ENCODE measurements around the gene SEL1L. TPM values are rescaled to one million over a fixed set of nuclear protein-coding genes. Genes with fewer than 3 reads are reported as not detected.
A peak's percentile ranks its signal among the peaks of the same experiment; 100 is the strongest.
"Not testable (repeated sequence)": the region's sequence is repeated elsewhere in the genome, so short reads cannot be mapped to it uniquely, and the experiment has no call there.

The SEL1L gene
- total RNA-seq, 3 donors from 2014 or later = 55.7 to 72.6 (median 63.1) TPM

GRCh38 chr14:81474685-81475324, 58.8 kb downstream of the SEL1L start:
- no peak for DNase-seq

GRCh38 chr14:81474148-81474492, 59.5 kb downstream of the SEL1L start:
- Mint-ChIP-seq H3K4me3 (peak overlapping the region; percentile 73), H3K9me3 (no peaks in the 10 kb centered on the region), H3K36me3 (ENCODE audit: insufficient read depth) (peaks cover 28% of the 10 kb centered on the region), H3K4me1 (ENCODE audit: low read depth) (peaks cover 43% of the 10 kb centered on the region), H3K27me3 (ENCODE audit: low read depth) (no peaks in the 10 kb centered on the region)
- DNase-seq = no peak
- peak; percentile 76 to 81 for ATAC-seq

More at GRCh38 chr14:81474685-81475324, 58.8 kb downstream of the SEL1L start:
- Mint-ChIP-seq H3K4me3 (peak overlapping the region; percentile 73), H3K9me3 (no peaks in the 10 kb centered on the region), H3K4me1 (ENCODE audit: low read depth) (peaks cover 43% of the 10 kb centered on the region), H3K36me3 (ENCODE audit: insufficient read depth) (peaks cover 33% of the 10 kb centered on the region), H3K27me3 (ENCODE audit: low read depth) (no peaks in the 10 kb centered on the region)
- no peak for ATAC-seq

DNA sequence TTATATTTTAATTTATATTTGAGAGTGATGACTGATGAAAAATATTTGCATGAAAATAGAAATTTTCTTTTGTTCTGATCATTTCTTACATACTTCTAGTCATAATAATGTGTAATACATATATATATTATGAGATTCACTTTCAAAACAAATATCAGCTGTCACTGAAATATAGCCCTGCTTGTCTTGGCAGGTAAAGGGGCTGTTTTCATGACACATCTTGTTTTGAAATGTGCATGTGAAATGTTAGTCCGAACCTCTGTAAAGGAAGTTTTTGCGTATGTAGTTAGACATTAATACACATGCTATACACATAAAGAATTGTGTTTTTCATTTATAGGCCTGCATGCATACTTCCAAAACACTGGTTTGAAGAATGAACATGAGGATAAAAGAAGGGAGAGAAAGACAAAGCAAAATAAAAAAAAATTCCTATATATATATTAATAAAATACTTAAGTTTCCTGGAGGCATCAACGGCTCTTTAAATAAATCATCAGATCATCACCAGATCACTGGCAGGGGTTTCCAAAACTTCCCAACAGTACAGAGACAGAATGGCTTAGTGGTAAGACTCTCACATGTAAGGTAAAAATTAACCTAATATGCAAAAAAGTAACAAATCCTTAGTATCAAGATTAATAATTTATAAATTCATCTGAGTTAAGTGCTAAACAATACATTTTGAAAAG, 60.1 kb downstream of the SEL1L start:
- Mint-ChIP-seq H3K36me3 (ENCODE audit: insufficient read depth) (peaks cover 26% of the 10 kb centered on the region), H3K4me1 (ENCODE audit: low read depth) (peaks cover 43% of the 10 kb centered on the region), H3K9me3 (no peaks in the 10 kb centered on the region), H3K27me3 (ENCODE audit: low read depth) (no peaks in the 10 kb centered on the region), H3K4me3 (peak overlapping the region; percentile 73)
- DNase-seq (no peak), ATAC-seq (no peak)

- H3K4me1 Mint-ChIP-seq (ENCODE audit: low read depth) = peaks cover 43% of the 10 kb centered on the region
- no peaks in the 10 kb centered on the region for H3K27me3 Mint-ChIP-seq (ENCODE audit: low read depth)
- no peaks in the 10 kb centered on the region for H3K9me3 Mint-ChIP-seq
- H3K4me3 Mint-ChIP-seq = no peak overlapping the region
- ATAC-seq (no peak), DNase-seq (no peak)
- H3K36me3 Mint-ChIP-seq (ENCODE audit: insufficient read depth) = peaks cover 21% of the 10 kb centered on the region
These were observed 61.4 kb downstream of the SEL1L start for GRCh38 chr14:81472096-81472800.

DNA sequence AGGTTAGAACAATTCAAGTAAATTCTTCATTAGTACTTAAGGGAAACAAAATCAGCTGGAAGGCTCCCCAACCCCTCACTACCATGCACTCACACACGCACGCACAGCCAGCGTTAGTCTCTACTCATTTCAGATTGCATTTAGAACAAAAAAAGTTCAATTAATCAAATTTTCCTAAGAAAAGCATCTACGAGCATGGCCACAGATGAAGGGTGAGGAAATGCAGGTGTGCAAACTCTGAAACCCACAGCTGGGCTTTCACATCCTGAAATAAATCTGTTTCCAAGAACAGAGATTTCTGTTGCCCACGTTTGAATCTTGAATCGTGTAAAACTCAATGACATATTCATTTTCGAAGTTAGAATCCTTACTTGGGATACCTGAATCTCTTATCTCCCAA, 62.6 kb downstream of the SEL1L start:
- no peaks in the 10 kb centered on the region for H3K27me3 Mint-ChIP-seq (ENCODE audit: low read depth)
- peaks cover 43% of the 10 kb centered on the region for H3K4me1 Mint-ChIP-seq (ENCODE audit: low read depth)
- H3K9me3 Mint-ChIP-seq = no peaks in the 10 kb centered on the region
- no peak overlapping the region for H3K4me3 Mint-ChIP-seq
- DNase-seq = no peak
- peak in 1 of 2 donors; percentile 31 for ATAC-seq
- peaks cover 18% of the 10 kb centered on the region for H3K36me3 Mint-ChIP-seq (ENCODE audit: insufficient read depth)

- not testable (repeated sequence) for H3K27me3 Mint-ChIP-seq (ENCODE audit: low read depth); DNase-seq; H3K4me3 Mint-ChIP-seq; H3K9me3 Mint-ChIP-seq; ATAC-seq
- Mint-ChIP-seq H3K36me3 (ENCODE audit: insufficient read depth) (peaks cover 15% of the 10 kb centered on the region), H3K4me1 (ENCODE audit: low read depth) (peaks cover 41% of the 10 kb centered on the region)
These were observed 63.2 kb downstream of the SEL1L start for GRCh38 chr14:81470557-81470826.

GRCh38 chr14:81466854-81467253, 66.8 kb downstream of the SEL1L start:
- Mint-ChIP-seq H3K27me3 (ENCODE audit: low read depth) (no peaks in the 10 kb centered on the region), H3K4me3 (no peak overlapping the region), H3K4me1 (ENCODE audit: low read depth) (peaks cover 20% of the 10 kb centered on the region), H3K9me3 (no peaks in the 10 kb centered on the region), H3K36me3 (ENCODE audit: insufficient read depth) (no peaks in the 10 kb centered on the region)
- ATAC-seq (no peak), DNase-seq (no peak)

- Mint-ChIP-seq H3K9me3 (no peaks in the 10 kb centered on the region), H3K36me3 (ENCODE audit: insufficient read depth) (no peaks in the 10 kb centered on the region), H3K4me1 (ENCODE audit: low read depth) (peaks cover 12% of the 10 kb centered on the region), H3K27me3 (ENCODE audit: low read depth) (no peaks in the 10 kb centered on the region), H3K4me3 (peak overlapping the region; percentile 54)
- DNase-seq (no peak), ATAC-seq (no peak)
These were observed 68.0 kb downstream of the SEL1L start for GRCh38 chr14:81465507-81466228.

GRCh38 chr14:81465003-81465392, 68.7 kb downstream of the SEL1L start:
- not testable (repeated sequence) for H3K36me3 Mint-ChIP-seq (ENCODE audit: insufficient read depth); H3K9me3 Mint-ChIP-seq; H3K27me3 Mint-ChIP-seq (ENCODE audit: low read depth); ATAC-seq; DNase-seq; H3K4me1 Mint-ChIP-seq (ENCODE audit: low read depth)
- peak overlapping the region; percentile 80 for H3K4me3 Mint-ChIP-seq

DNA sequence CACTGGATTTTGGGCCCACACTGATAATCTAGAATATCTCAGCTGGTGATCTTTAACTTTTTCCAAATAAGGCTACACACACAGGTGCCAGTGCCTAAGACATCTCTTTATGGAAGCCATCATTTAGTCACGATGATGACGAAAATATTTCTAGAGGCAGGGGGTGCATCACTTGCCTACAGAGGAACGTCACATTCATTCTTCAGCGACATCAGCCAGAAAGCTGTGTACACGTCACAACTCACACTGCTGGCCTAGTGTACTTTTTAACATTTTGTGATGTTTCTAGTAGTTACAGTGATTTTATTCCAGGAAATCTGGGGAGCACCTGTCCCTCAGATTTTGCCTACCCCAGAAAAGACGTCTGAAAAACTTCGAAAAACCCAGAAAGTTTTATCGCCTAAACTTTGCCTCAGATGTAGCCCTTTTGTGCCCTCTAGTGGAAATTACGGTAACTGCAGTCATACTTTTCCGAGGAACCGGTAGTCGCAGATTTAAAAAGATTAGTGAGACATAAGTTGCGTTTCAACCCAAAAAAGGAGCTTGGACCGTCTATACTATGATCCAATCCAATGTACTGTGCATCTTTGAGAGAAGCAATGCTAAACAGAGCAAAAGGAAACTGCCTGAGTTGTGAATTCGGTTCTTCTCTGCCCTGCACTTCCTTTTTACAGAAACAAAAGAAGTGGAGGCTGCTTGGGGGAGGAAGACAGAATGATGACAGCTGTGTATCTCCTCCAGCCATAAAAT, 69.2 kb downstream of the SEL1L start:
- DNase-seq (peak; percentile 42), ATAC-seq (peak; percentile 63 to 64)
- Mint-ChIP-seq H3K27me3 (ENCODE audit: low read depth) (no peaks in the 10 kb centered on the region), H3K4me1 (ENCODE audit: low read depth) (peaks cover 3% of the 10 kb centered on the region), H3K4me3 (peak overlapping the region; percentile 80), H3K9me3 (no peaks in the 10 kb centered on the region), H3K36me3 (ENCODE audit: insufficient read depth) (no peaks in the 10 kb centered on the region)

DNA sequence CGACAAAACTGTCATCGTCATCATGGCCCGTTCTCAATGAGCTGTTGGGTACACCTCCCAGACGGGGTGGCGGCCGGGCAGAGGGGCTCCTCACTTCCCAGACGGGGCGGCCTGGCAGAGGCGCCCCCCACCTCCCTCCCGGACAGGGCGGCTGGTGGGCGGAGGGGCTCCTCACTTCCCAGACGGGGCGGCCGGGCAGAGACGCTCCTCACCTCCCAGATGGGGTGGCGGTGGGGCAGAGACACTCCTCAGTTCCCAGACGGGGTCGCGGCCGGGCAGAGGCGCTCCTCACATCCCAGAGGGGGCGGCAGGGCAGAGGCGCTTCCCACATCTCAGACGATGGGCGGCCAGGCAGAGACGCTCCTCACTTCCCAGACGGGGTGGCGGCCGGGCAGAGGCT, 71.3 kb downstream of the SEL1L start:
- DNase-seq; H3K36me3 Mint-ChIP-seq (ENCODE audit: insufficient read depth); H3K4me1 Mint-ChIP-seq (ENCODE audit: low read depth); H3K4me3 Mint-ChIP-seq; ATAC-seq; H3K27me3 Mint-ChIP-seq (ENCODE audit: low read depth); H3K9me3 Mint-ChIP-seq: not testable (repeated sequence)

DNA sequence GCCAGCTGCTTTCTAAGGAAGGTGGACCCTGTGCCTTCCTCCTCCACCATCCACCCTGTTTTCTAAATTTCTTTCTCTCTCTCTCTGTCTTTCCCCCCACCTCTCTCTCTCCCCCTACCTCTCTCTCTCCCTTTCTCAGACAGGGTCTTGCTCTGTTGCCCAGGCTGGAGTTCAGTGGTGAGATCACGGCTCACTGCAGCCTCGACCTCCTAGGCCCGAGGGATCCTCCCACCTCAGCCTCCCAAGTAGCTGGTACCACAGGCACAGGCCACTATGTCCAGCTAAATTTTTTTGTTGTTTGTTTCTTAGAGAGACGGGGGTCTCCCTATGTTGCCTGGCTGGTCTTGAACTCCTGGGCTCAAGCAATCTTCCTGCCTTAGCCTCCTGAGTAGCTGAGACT, 73.7 kb downstream of the SEL1L start:
- peaks cover 3% of the 10 kb centered on the region for H3K4me1 Mint-ChIP-seq (ENCODE audit: low read depth)
- no peak overlapping the region for H3K4me3 Mint-ChIP-seq
- H3K27me3 Mint-ChIP-seq (ENCODE audit: low read depth) = peaks cover 5% of the 10 kb centered on the region
- ATAC-seq (no peak), DNase-seq (no peak)
- H3K36me3 Mint-ChIP-seq (ENCODE audit: insufficient read depth) = no peaks in the 10 kb centered on the region
- no peaks in the 10 kb centered on the region for H3K9me3 Mint-ChIP-seq

DNA sequence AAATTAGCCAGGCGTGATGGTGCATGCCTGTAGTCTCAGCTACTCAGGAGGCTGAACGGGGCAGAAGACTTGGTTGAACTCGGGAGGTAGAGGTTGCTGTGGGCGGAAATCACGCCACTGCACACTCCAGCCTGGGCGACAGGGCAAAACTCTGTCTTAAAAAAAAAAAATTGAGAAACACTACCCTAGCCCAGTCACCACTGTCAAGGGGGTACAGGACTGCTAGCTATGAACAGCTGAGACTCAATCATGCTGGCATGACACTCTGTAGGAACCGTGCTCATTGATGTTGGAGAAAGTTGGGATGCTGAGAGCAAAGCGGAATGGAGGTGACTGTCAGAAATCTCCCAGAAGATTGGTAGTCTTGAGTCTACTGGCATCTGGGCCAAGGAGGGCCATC, 75.3 kb downstream of the SEL1L start:
- ATAC-seq = no peak
- Mint-ChIP-seq H3K27me3 (ENCODE audit: low read depth) (peaks cover 7% of the 10 kb centered on the region), H3K9me3 (no peaks in the 10 kb centered on the region), H3K4me1 (ENCODE audit: low read depth) (no peaks in the 10 kb centered on the region), H3K36me3 (ENCODE audit: insufficient read depth) (no peaks in the 10 kb centered on the region), H3K4me3 (no peak overlapping the region)
- no peak for DNase-seq

- peak in 1 of 2 donors; percentile 23 for ATAC-seq
These were observed 78.3 kb downstream of the SEL1L start for GRCh38 chr14:81455390-81455789.

More at GRCh38 chr14:81455390-81455789, 78.3 kb downstream of the SEL1L start:
- no peak for DNase-seq
- peaks cover 2% of the 10 kb centered on the region for H3K4me1 Mint-ChIP-seq (ENCODE audit: low read depth)
- no peak overlapping the region for H3K4me3 Mint-ChIP-seq
- no peaks in the 10 kb centered on the region for H3K36me3 Mint-ChIP-seq (ENCODE audit: insufficient read depth)
- no peaks in the 10 kb centered on the region for H3K9me3 Mint-ChIP-seq
- H3K27me3 Mint-ChIP-seq (ENCODE audit: low read depth) = peaks cover 11% of the 10 kb centered on the region
